HepG2 (cell line): ENCODE results near the gene KLHL33. TPM values are rescaled to one million over a fixed set of nuclear protein-coding genes. Genes with fewer than 3 reads are reported as not detected.

ENCODE experiments used
- ELF4 ChIP-seq: sonication (generic); formaldehyde crosslinking; IDR thresholded peaks from 2 replicates; pipeline ENCODE4 v1.5.0; 2020; ENCODE audit warnings: missing genetic modification reagents, mild to moderate bottlenecking, moderate library complexity, borderline replicate concordance
- GZF1 ChIP-seq: sonication (generic); formaldehyde crosslinking; IDR thresholded peaks from 2 replicates; pipeline ENCODE4 v1.5.1; 2020; ENCODE audit warnings: mild to moderate bottlenecking, missing genetic modification reagents
- IRF1 ChIP-seq: sonication (generic); formaldehyde crosslinking; IDR thresholded peaks from 2 replicates; pipeline ENCODE4 v1.4.0; 2020; ENCODE audit warnings: low read depth, mild to moderate bottlenecking, missing genetic modification reagents
- KLF16 ChIP-seq, 2 experiments: sonication (generic) in 1 of 2; formaldehyde crosslinking in 1 of 2; IDR thresholded peaks; 2 replicates each; pipeline versions ENCODE4 v1.6.1 to v1.8.0; 2016 to 2023; ENCODE audit warnings: missing genetic modification reagents in 2 of 2, missing compliant biosample characterization in 1 of 2
- TFDP1 ChIP-seq: IDR thresholded peaks from 2 replicates; pipeline ENCODE4 v1.6.1; 2016; ENCODE audit warnings: missing compliant biosample characterization, missing genetic modification reagents, borderline replicate concordance
- ZBTB46 ChIP-seq: sonication (generic); formaldehyde crosslinking; IDR thresholded peaks from 2 replicates; pipeline ENCODE4 v1.4.0; 2020; ENCODE audit warnings: mild to moderate bottlenecking, missing genetic modification reagents, borderline replicate concordance
- ZNF180 ChIP-seq: sonication (generic); formaldehyde crosslinking; IDR thresholded peaks from 2 replicates; pipeline ENCODE4 v1.4.0; 2020; ENCODE audit warnings: low read depth, missing genetic modification reagents, borderline replicate concordance
- ZNF30 ChIP-seq: sonication (generic); formaldehyde crosslinking; IDR thresholded peaks from 2 replicates; pipeline ENCODE4 v1.5.0; 2020; ENCODE audit warnings: mild to moderate bottlenecking, missing genetic modification reagents
- ZNF335 ChIP-seq: sonication (generic); formaldehyde crosslinking; IDR thresholded peaks from 2 replicates; pipeline ENCODE4 v1.4.0; 2020; ENCODE audit warnings: missing genetic modification reagents
- ZNF530 ChIP-seq: sonication (generic); formaldehyde crosslinking; IDR thresholded peaks from 2 replicates; pipeline ENCODE4 v1.5.0; 2020; ENCODE audit warnings: low read depth, mild to moderate bottlenecking, missing genetic modification reagents
- ZNF550 ChIP-seq: sonication (generic); formaldehyde crosslinking; IDR thresholded peaks from 2 replicates; pipeline ENCODE4 v1.4.0; 2020; ENCODE audit warnings: mild to moderate bottlenecking, missing genetic modification reagents, borderline replicate concordance
- ZNF607 ChIP-seq: sonication (generic); formaldehyde crosslinking; IDR thresholded peaks from 2 replicates; pipeline ENCODE4 v1.5.1; 2020; ENCODE audit warnings: missing genetic modification reagents, mild to moderate bottlenecking, borderline replicate concordance
- ZNF746 ChIP-seq: sonication (generic); formaldehyde crosslinking; IDR thresholded peaks from 2 replicates; pipeline ENCODE4 v1.8.0; 2022; ENCODE audit warnings: mild to moderate bottlenecking, missing genetic modification reagents
- polyA plus RNA-seq, 8 experiments: library from polyadenylated mRNA; depleted of rRNA in 3 of 8; stranded (reverse) in 7 of 8; unstranded in 1 of 8; fragments of >200 nt; fragmentation: Illumina TruSeq in 4 of 8; extraction: Trizol in 4 of 8; gene quantifications; 2 replicates each; pipeline versions ENCODE4 v1.2.1 to v1.2.3, GENCODE V29; 2011 to 2016; ENCODE audit warnings: low read depth in 4 of 8, missing spikeins in 1 of 8, mixed read lengths in 1 of 8; ENCODE audit not compliant: insufficient read depth in 1 of 8
- total RNA-seq, 5 experiments: library from RNA; depleted of rRNA; stranded (reverse); fragments of >200 nt; fragmentation: Illumina TruSeq; extraction: Trizol; gene quantifications; 2 replicates each; pipeline ENCODE4 v1.2.3, GENCODE V29; 2016; ENCODE audit warnings: low read depth in 1 of 5
- TF ChIP-seq, protein P1 (sequence below): sonication (generic); formaldehyde crosslinking; IDR thresholded peaks from 2 replicates; pipeline ENCODE4; 2020; ENCODE audit warnings: missing genetic modification reagents, mild to moderate bottlenecking, borderline replicate concordance
- TF ChIP-seq, protein P2 (sequence below): sonication (generic); formaldehyde crosslinking; IDR thresholded peaks from 2 replicates; pipeline ENCODE4 v1.5.0; 2020; ENCODE audit warnings: missing genetic modification reagents
- TF ChIP-seq, protein P3 (sequence below): sonication (generic); formaldehyde crosslinking; IDR thresholded peaks from 2 replicates; pipeline ENCODE4 v1.8.1; 2022; ENCODE audit warnings: low read depth, mild to moderate bottlenecking, missing genetic modification reagents

Gene KLHL33
- total and polyA plus RNA-seq, 2 of the 13 experiments (the other 11 are each of a cell fraction or from before 2014, with no cell fraction given) = not detected

- TF ChIP-seq, protein P1, sequence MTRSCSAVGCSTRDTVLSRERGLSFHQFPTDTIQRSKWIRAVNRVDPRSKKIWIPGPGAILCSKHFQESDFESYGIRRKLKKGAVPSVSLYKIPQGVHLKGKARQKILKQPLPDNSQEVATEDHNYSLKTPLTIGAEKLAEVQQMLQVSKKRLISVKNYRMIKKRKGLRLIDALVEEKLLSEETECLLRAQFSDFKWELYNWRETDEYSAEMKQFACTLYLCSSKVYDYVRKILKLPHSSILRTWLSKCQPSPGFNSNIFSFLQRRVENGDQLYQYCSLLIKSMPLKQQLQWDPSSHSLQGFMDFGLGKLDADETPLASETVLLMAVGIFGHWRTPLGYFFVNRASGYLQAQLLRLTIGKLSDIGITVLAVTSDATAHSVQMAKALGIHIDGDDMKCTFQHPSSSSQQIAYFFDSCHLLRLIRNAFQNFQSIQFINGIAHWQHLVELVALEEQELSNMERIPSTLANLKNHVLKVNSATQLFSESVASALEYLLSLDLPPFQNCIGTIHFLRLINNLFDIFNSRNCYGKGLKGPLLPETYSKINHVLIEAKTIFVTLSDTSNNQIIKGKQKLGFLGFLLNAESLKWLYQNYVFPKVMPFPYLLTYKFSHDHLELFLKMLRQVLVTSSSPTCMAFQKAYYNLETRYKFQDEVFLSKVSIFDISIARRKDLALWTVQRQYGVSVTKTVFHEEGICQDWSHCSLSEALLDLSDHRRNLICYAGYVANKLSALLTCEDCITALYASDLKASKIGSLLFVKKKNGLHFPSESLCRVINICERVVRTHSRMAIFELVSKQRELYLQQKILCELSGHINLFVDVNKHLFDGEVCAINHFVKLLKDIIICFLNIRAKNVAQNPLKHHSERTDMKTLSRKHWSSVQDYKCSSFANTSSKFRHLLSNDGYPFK (CRISPR knock-in tag) = peak; percentile 46; the same call in 1 of the 2 replicates
- peak; percentile 54; the same call in 1 of the 2 replicates for TF ChIP-seq ZNF746 (CRISPR knock-in tag)
- TF ChIP-seq ELF4 = no peak
- TF ChIP-seq ZNF530 (CRISPR knock-in tag) = no peak
- TF ChIP-seq KLF16 (CRISPR knock-in tag; IDR thresholded peaks at IDR 0.05) = peak in 1 of 2 experiments; percentile 68; a peak in 3 of 4 replicates
- TF ChIP-seq ZNF335 (CRISPR knock-in tag) = peak; percentile 87; the same call in 1 of the 2 replicates
- no peak for TF ChIP-seq ZBTB46 (CRISPR knock-in tag)
- peak; percentile 90 for TF ChIP-seq ZNF30 (CRISPR knock-in tag)
- TF ChIP-seq IRF1 (CRISPR knock-in tag) = no peak
- TF ChIP-seq ZNF550 = peak; percentile 23; the same call in 1 of the 2 replicates
- no peak for TF ChIP-seq ZNF180 (CRISPR knock-in tag)
- TF ChIP-seq TFDP1 = peak; percentile 81; the same call in 1 of the 2 replicates
- TF ChIP-seq, protein P2, sequence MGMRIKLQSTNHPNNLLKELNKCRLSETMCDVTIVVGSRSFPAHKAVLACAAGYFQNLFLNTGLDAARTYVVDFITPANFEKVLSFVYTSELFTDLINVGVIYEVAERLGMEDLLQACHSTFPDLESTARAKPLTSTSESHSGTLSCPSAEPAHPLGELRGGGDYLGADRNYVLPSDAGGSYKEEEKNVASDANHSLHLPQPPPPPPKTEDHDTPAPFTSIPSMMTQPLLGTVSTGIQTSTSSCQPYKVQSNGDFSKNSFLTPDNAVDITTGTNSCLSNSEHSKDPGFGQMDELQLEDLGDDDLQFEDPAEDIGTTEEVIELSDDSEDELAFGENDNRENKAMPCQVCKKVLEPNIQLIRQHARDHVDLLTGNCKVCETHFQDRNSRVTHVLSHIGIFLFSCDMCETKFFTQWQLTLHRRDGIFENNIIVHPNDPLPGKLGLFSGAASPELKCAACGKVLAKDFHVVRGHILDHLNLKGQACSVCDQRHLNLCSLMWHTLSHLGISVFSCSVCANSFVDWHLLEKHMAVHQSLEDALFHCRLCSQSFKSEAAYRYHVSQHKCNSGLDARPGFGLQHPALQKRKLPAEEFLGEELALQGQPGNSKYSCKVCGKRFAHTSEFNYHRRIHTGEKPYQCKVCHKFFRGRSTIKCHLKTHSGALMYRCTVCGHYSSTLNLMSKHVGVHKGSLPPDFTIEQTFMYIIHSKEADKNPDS (CRISPR knock-in tag) = no peak
- TF ChIP-seq GZF1 (CRISPR knock-in tag) = peak; percentile 85; the same call in 1 of the 2 replicates
- no peak; the same call in 1 of the 2 replicates for TF ChIP-seq ZNF607 (CRISPR knock-in tag)
- TF ChIP-seq, protein P3, sequence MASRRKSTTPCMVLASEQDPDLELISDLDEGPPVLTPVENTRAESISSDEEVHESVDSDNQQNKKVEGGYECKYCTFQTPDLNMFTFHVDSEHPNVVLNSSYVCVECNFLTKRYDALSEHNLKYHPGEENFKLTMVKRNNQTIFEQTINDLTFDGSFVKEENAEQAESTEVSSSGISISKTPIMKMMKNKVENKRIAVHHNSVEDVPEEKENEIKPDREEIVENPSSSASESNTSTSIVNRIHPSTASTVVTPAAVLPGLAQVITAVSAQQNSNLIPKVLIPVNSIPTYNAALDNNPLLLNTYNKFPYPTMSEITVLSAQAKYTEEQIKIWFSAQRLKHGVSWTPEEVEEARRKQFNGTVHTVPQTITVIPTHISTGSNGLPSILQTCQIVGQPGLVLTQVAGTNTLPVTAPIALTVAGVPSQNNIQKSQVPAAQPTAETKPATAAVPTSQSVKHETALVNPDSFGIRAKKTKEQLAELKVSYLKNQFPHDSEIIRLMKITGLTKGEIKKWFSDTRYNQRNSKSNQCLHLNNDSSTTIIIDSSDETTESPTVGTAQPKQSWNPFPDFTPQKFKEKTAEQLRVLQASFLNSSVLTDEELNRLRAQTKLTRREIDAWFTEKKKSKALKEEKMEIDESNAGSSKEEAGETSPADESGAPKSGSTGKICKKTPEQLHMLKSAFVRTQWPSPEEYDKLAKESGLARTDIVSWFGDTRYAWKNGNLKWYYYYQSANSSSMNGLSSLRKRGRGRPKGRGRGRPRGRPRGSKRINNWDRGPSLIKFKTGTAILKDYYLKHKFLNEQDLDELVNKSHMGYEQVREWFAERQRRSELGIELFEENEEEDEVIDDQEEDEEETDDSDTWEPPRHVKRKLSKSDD = no peak; the same call in 1 of the 2 replicates
Measured at GRCh38 chr14:20469242-20469889, 33.4 kb upstream of the KLHL33 start, which contains the start of gene PNP (continued).
